ENCODE data around the gene ADISSP. TPM values are rescaled to one million over a fixed set of nuclear protein-coding genes. Genes with fewer than 3 reads are reported as not detected.
A peak's percentile ranks its signal among the peaks of the same experiment; 100 is the strongest.

ADISSP gene
- total and polyA plus RNA-seq, 4 donors, result 15.6 to 53.9 (median 44.0) TPM

- peaks cover 19% of the 10 kb centered on the region for H3K36me3 ChIP-seq (ENCODE audit: control insufficient read depth, insufficient read depth, low read length)
Measured at GRCh38 chr20:3788685-3789155, 21.2 kb upstream of the ADISSP start.

DNA sequence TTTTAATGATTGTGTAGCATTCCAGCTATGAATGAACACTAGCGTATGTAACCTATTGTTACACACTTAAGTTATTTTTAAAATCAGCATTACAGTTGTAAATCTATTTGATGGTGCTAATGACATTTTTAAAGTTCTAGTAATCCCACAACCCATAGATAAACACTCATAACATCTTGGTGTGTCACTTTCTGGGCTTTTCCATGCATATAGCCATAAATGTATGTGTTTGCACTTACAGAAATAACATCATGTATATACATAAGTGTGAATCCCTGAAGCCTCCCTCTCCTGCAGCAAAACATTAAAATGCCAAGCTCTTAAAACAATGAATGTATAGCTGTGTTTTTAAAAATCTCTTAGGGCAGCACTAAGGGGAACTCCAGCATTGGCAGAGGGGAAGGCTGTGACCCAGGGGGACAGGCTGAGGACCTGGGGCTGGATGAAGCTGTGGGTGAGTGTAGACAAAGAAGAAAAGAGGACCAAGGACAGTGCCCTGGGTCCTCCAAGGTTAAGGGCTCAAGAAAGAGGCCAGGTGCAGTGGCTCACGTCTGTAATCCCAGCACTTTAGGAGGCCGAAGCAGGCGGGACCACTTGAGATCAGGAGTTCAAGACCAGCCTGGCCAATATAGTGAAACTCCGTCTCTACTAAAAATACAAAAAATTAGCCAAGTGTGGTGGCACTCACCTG, 19.9 kb upstream of the ADISSP start:
- peaks cover 26% of the 10 kb centered on the region for H3K36me3 ChIP-seq (ENCODE audit: control insufficient read depth, insufficient read depth, low read length)
- 91% methylated on average over 4 of the region's 5 CpGs for WGBS (ENCODE audit: insufficient coverage)
- H3K4me3 ChIP-seq (ENCODE audit: low read depth, low read length), result peak overlapping the region; percentile 44
- no peak for DNase-seq (ENCODE audit: low read depth in 4 of 6, low spot score in 6 of 6)
- no peaks in the 10 kb centered on the region for H3K9me3 ChIP-seq (ENCODE audit: control insufficient read depth, insufficient read depth, low read length)
- H3K4me1 ChIP-seq (ENCODE audit: control insufficient read depth, insufficient read depth, low read length), result peaks cover 37% of the 10 kb centered on the region
- no peaks in the 10 kb centered on the region for H3K27me3 ChIP-seq (ENCODE audit: control insufficient read depth, insufficient read depth, low read length)
- H3K27ac ChIP-seq (ENCODE audit: low read depth, low read length), result no peak overlapping the region

More at GRCh38 chr20:3788685-3789155, 21.2 kb upstream of the ADISSP start:
- H3K4me3 ChIP-seq (ENCODE audit: low read depth, low read length), result no peak overlapping the region
- no peak overlapping the region for H3K27ac ChIP-seq (ENCODE audit: low read depth, low read length)
- peaks cover 28% of the 10 kb centered on the region for H3K4me1 ChIP-seq (ENCODE audit: control insufficient read depth, insufficient read depth, low read length)
- H3K9me3 ChIP-seq (ENCODE audit: control insufficient read depth, insufficient read depth, low read length), result no peaks in the 10 kb centered on the region
- WGBS (ENCODE audit: insufficient coverage), result 58% methylated on average over 4 of the region's 4 CpGs
- DNase-seq (ENCODE audit: low read depth in 4 of 6, low spot score in 6 of 6), result no peak
- H3K27me3 ChIP-seq (ENCODE audit: control insufficient read depth, insufficient read depth, low read length), result no peaks in the 10 kb centered on the region

DNA sequence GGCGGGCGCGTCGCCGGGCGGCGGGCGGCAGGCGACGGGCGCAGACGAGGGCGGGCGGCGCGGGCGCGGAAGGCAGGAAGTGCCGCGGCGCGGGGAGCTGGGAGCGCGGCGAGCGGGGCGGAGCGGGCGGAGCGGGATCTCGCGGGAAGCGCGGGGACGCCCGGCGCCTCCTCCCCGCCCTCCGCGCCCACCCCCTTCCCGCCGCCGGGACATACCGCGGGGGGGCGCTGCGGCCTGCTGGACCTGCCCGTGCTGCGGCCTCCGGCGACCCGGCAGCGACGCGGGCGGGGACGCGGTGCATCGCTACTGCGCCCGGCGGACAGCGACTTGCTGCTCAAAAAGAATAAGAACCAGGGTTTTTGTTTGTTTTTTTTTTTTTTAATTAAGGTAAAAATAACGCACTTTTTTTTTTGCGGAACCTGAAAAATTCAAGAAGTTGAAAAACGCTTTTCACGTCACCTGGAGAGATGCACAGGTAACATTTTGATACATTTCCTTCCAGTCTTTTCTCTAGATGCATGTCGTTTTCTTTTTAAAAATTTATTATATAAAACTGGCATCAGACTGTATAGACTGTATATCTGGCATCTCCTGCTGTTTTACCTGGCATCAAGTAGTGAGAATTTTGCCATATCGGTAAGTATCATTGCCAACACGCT, 19.2 kb upstream of the ADISSP start, which contains the start of gene CENPB:
TSS of gene CENPB (minus strand) at position 76 of the 659 bp plus-strand sequence. CDS start 257 bp downstream, outside the sequence.
- Histone ChIP-seq H3K4me1 (ENCODE audit: control insufficient read depth, insufficient read depth, low read length) (peaks cover 37% of the 10 kb centered on the region), H3K27me3 (ENCODE audit: control insufficient read depth, insufficient read depth, low read length) (no peaks in the 10 kb centered on the region), H3K36me3 (ENCODE audit: control insufficient read depth, insufficient read depth, low read length) (peaks cover 26% of the 10 kb centered on the region), H3K27ac (ENCODE audit: low read depth, low read length) (peak within 1 kb of the TSS; percentile 75), H3K4me3 (ENCODE audit: low read depth, low read length) (peak within 1 kb of the TSS; percentile 67), H3K9me3 (ENCODE audit: control insufficient read depth, insufficient read depth, low read length) (no peaks in the 10 kb centered on the region)
- 0% methylated on average over 55 of the region's 70 CpGs for WGBS (ENCODE audit: insufficient coverage)
- peak in 5 of 6 donors; percentile 77 to 96 (median 83) for DNase-seq (ENCODE audit: low read depth in 4 of 6, low spot score in 6 of 6)

DNA sequence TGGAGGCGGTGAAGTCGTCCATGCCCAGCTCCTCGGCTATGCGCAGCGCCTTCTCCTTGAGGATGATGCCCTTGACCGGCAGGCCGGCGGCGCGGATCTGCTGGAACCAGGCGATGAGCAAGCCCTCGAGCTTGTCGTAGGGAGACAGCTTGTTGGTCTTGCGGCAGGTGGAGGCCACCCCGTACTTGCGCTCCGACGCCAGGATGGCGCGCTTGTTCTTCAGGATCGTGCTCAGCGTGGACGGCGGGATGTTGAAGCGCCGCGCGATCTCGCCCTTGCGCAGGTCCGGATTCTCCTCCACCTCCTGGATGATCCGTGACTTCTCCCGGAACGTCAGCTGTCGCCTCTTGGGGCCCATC, 18.6 kb upstream of the ADISSP start:
- H3K9me3 ChIP-seq (ENCODE audit: control insufficient read depth, insufficient read depth, low read length), result no peaks in the 10 kb centered on the region
- H3K36me3 ChIP-seq (ENCODE audit: control insufficient read depth, insufficient read depth, low read length), result peaks cover 26% of the 10 kb centered on the region
- peak overlapping the region; percentile 67 for H3K4me3 ChIP-seq (ENCODE audit: low read depth, low read length)
- peak in 2 of 6 donors; percentile 74 to 81 for DNase-seq (ENCODE audit: low read depth in 4 of 6, low spot score in 6 of 6)
- WGBS (ENCODE audit: insufficient coverage), result under 1% methylated on average over 35 of the region's 35 CpGs
- H3K27ac ChIP-seq (ENCODE audit: low read depth, low read length), result peak overlapping the region; percentile 75
- no peaks in the 10 kb centered on the region for H3K27me3 ChIP-seq (ENCODE audit: control insufficient read depth, insufficient read depth, low read length)
- peaks cover 43% of the 10 kb centered on the region for H3K4me1 ChIP-seq (ENCODE audit: control insufficient read depth, insufficient read depth, low read length)

GRCh38 chr20:3785240-3786125, 17.9 kb upstream of the ADISSP start:
- no peak for DNase-seq (ENCODE audit: low read depth in 4 of 6, low spot score in 6 of 6)
- Histone ChIP-seq H3K9me3 (ENCODE audit: control insufficient read depth, insufficient read depth, low read length) (no peaks in the 10 kb centered on the region), H3K36me3 (ENCODE audit: control insufficient read depth, insufficient read depth, low read length) (peaks cover 26% of the 10 kb centered on the region), H3K27ac (ENCODE audit: low read depth, low read length) (no peak overlapping the region), H3K4me3 (ENCODE audit: low read depth, low read length) (peak overlapping the region; percentile 67), H3K4me1 (ENCODE audit: control insufficient read depth, insufficient read depth, low read length) (peaks cover 46% of the 10 kb centered on the region), H3K27me3 (ENCODE audit: control insufficient read depth, insufficient read depth, low read length) (no peaks in the 10 kb centered on the region)
- WGBS (ENCODE audit: insufficient coverage), result 23% methylated on average over 79 of the region's 79 CpGs

DNA sequence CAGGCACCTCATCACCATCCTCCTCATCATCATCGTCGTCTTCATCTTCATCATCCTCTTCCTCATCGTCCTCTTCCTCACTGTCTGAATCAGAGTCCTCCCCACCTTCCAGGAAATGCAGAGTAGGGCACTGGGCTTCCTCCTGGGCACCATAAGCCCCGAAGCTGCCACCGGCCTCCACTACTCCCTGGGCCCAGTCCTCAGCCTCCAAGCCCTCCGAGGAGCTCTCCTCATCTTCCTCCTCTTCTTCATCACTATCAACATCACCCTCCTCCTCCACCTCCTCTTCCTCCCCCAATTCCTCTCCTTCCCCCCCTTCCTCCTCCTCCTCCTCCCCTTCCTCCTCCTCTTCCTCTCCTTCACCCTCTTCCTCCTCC, 17.3 kb upstream of the ADISSP start:
- Histone ChIP-seq H3K9me3 (ENCODE audit: control insufficient read depth, insufficient read depth, low read length) (no peaks in the 10 kb centered on the region), H3K36me3 (ENCODE audit: control insufficient read depth, insufficient read depth, low read length) (peaks cover 26% of the 10 kb centered on the region), H3K27me3 (ENCODE audit: control insufficient read depth, insufficient read depth, low read length) (no peaks in the 10 kb centered on the region), H3K4me3 (ENCODE audit: low read depth, low read length) (peak overlapping the region; percentile 27), H3K4me1 (ENCODE audit: control insufficient read depth, insufficient read depth, low read length) (peaks cover 46% of the 10 kb centered on the region), H3K27ac (ENCODE audit: low read depth, low read length) (no peak overlapping the region)
- 91% methylated on average over 6 of the region's 6 CpGs for WGBS (ENCODE audit: insufficient coverage)
- no peak for DNase-seq (ENCODE audit: low read depth in 4 of 6, low spot score in 6 of 6)

DNA sequence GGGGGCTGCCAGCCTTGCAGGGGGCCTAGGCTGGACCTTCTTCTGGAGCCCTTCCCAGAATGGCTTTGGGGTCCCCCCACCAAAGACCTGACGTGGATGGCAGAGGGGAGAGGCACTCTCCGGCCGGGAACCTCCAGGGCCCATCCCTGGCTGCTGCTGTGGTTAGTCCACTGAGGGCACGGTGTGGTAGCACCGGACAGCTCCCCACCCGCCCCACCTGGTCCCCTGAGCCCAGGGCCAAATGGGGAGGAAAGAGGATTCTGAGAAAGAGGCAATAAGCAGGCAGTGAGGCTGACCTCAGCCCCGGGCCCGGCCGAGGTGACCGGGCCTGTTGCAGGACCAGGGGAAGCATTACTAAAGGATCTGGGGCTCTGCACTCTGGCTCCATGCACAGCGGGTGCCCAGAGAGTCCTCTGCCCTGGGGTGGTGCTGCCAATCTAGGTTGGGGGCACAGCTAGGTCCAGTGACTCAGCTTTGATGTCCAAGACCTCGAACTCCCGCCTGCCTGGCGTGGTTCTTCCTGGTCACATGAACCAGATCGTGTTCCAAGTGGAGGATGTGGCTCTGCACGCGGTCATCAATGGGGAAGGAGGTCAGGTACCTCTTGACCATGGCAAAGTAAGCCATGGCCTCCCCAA, 16.8 kb upstream of the ADISSP start:
- Histone ChIP-seq H3K4me1 (ENCODE audit: control insufficient read depth, insufficient read depth, low read length) (peaks cover 46% of the 10 kb centered on the region), H3K4me3 (ENCODE audit: low read depth, low read length) (no peak overlapping the region), H3K27me3 (ENCODE audit: control insufficient read depth, insufficient read depth, low read length) (no peaks in the 10 kb centered on the region), H3K36me3 (ENCODE audit: control insufficient read depth, insufficient read depth, low read length) (peaks cover 26% of the 10 kb centered on the region), H3K9me3 (ENCODE audit: control insufficient read depth, insufficient read depth, low read length) (no peaks in the 10 kb centered on the region), H3K27ac (ENCODE audit: low read depth, low read length) (no peak overlapping the region)
- 89% methylated on average over 16 of the region's 17 CpGs for WGBS (ENCODE audit: insufficient coverage)
- no peak for DNase-seq (ENCODE audit: low read depth in 4 of 6, low spot score in 6 of 6)

- Histone ChIP-seq H3K27ac (ENCODE audit: low read depth, low read length) (no peak overlapping the region), H3K36me3 (ENCODE audit: control insufficient read depth, insufficient read depth, low read length) (peaks cover 26% of the 10 kb centered on the region), H3K4me3 (ENCODE audit: low read depth, low read length) (no peak overlapping the region), H3K9me3 (ENCODE audit: control insufficient read depth, insufficient read depth, low read length) (no peaks in the 10 kb centered on the region), H3K27me3 (ENCODE audit: control insufficient read depth, insufficient read depth, low read length) (peaks cover 5% of the 10 kb centered on the region), H3K4me1 (ENCODE audit: control insufficient read depth, insufficient read depth, low read length) (peaks cover 52% of the 10 kb centered on the region)
- 43% methylated on average over 7 of the region's 10 CpGs for WGBS (ENCODE audit: insufficient coverage)
- DNase-seq (ENCODE audit: low read depth in 4 of 6, low spot score in 6 of 6), result peak in 1 of 6 donors; percentile 58
Measured at GRCh38 chr20:3783511-3784195, 16.1 kb upstream of the ADISSP start.

Measured in spinal cord (tissue), 10 donors.